ENCODE measurements around the gene HSP90AA1. TPM values are rescaled to one million over a fixed set of nuclear protein-coding genes. Genes with fewer than 3 reads are reported as not detected.

The HSP90AA1 gene
- total and polyA plus RNA-seq, 7 donors: 167 to 463 (median 265) TPM

GRCh38 chr14:102097441-102098135 lies 10.7 kb upstream of the HSP90AA1 start:
- DNase-seq: peak; percentile 21
- H3K9me3 ChIP-seq: no peaks in the 10 kb centered on the region
- no peaks in the 10 kb centered on the region for H3K27me3 ChIP-seq
- no peak for TF ChIP-seq POLR2AphosphoS5 (IDR thresholded peaks at IDR 0.05)
- no peak for TF ChIP-seq EP300 (IDR thresholded peaks at IDR 0.05)
- no peak for TF ChIP-seq CTCF (IDR thresholded peaks at IDR 0.05)
- TF ChIP-seq POLR2A (IDR thresholded peaks at IDR 0.05): no peak
- WGBS, 2 donors: 23 to 69% methylated on average over 7 of the region's 7 CpGs
- no peaks in the 10 kb centered on the region for H3K36me3 ChIP-seq
- no peak overlapping the region for H3K4me3 ChIP-seq
- no peak overlapping the region for H3K27ac ChIP-seq
- H3K4me1 ChIP-seq: peaks cover 0 to 9% (median 4%) of the 10 kb centered on the region in 4 donors
- intact Hi-C loops (cut with DNase I): loop anchor here (2.0 to 5.0 kb wide), 3 partner anchors 35 to 390 kb away; no protein-coding TSS in a partner anchor

- Histone ChIP-seq H3K9me3 (no peaks in the 10 kb centered on the region), H3K27ac (no peak overlapping the region), H3K36me3 (no peaks in the 10 kb centered on the region), H3K27me3 (no peaks in the 10 kb centered on the region), H3K4me1 (peaks cover 0 to 9% (median 4%) of the 10 kb centered on the region in 4 donors), H3K4me3 (peak overlapping the region in 1 of 4 donors; percentile 11)
- DNase-seq: peak; percentile 92
- 36 to 39% methylated on average over 12 of the region's 12 CpGs for WGBS, 2 donors
- intact Hi-C loops (cut with DNase I): loop anchor here (1.0 to 5.0 kb wide), 4 partner anchors 34 to 389 kb away; no protein-coding TSS in a partner anchor
- peak; percentile 79 to 85 (median 80) for TF ChIP-seq CTCF (IDR thresholded peaks at IDR 0.05)
- no peak for TF ChIP-seq POLR2A (IDR thresholded peaks at IDR 0.05)
- peak in 1 of 4 donors; percentile 8 for TF ChIP-seq POLR2AphosphoS5 (IDR thresholded peaks at IDR 0.05)
- no peak for TF ChIP-seq EP300 (IDR thresholded peaks at IDR 0.05)
These were observed 9.8 kb upstream of the HSP90AA1 start for GRCh38 chr14:102096569-102097188.

GRCh38 chr14:102095871-102096568 lies 9.2 kb upstream of the HSP90AA1 start:
- Histone ChIP-seq H3K4me3 (peak overlapping the region in 1 of 4 donors; percentile 11), H3K27me3 (no peaks in the 10 kb centered on the region), H3K4me1 (peaks cover 0 to 9% (median 4%) of the 10 kb centered on the region in 4 donors), H3K36me3 (no peaks in the 10 kb centered on the region), H3K9me3 (no peaks in the 10 kb centered on the region), H3K27ac (no peak overlapping the region)
- no peak for DNase-seq
- intact Hi-C loops (cut with DNase I): loop anchor here (1.0 to 5.0 kb wide), 4 partner anchors 33 to 389 kb away; no protein-coding TSS in a partner anchor
- 68 to 74% methylated on average over 8 of the region's 8 CpGs for WGBS, 2 donors
- TF ChIP-seq CTCF (IDR thresholded peaks at IDR 0.05) (no peak), POLR2AphosphoS5 (IDR thresholded peaks at IDR 0.05) (no peak), EP300 (IDR thresholded peaks at IDR 0.05) (no peak), POLR2A (IDR thresholded peaks at IDR 0.05) (no peak)

GRCh38 chr14:102095231-102095870 lies 8.5 kb upstream of the HSP90AA1 start:
- 88% methylated on average over 6 of the region's 6 CpGs for WGBS, 2 donors
- intact Hi-C loops (cut with DNase I): loop anchor here (5.0 kb wide), 1 partner anchor 388 kb away; no protein-coding TSS in a partner anchor

More at GRCh38 chr14:102095231-102095870, 8.5 kb upstream of the HSP90AA1 start:
- peaks cover 0 to 9% (median 4%) of the 10 kb centered on the region in 4 donors for H3K4me1 ChIP-seq
- no peak overlapping the region for H3K27ac ChIP-seq
- H3K4me3 ChIP-seq: no peak overlapping the region
- H3K36me3 ChIP-seq: no peaks in the 10 kb centered on the region
- no peaks in the 10 kb centered on the region for H3K9me3 ChIP-seq
- no peak for TF ChIP-seq POLR2A (IDR thresholded peaks at IDR 0.05)
- no peak for TF ChIP-seq EP300 (IDR thresholded peaks at IDR 0.05)
- TF ChIP-seq POLR2AphosphoS5 (IDR thresholded peaks at IDR 0.05): no peak
- no peak for TF ChIP-seq CTCF (IDR thresholded peaks at IDR 0.05)
- DNase-seq: no peak
- no peaks in the 10 kb centered on the region for H3K27me3 ChIP-seq
